NCI-H128 (cell line): ENCODE data around the gene OMD.

Source experiments
- DNase-seq: peaks from one replicate; lab custom pipeline; 2025; ENCODE audit not compliant: unreplicated experiment; lab: John Stamatoyannopoulos, UW

Gene OMD

DNA sequence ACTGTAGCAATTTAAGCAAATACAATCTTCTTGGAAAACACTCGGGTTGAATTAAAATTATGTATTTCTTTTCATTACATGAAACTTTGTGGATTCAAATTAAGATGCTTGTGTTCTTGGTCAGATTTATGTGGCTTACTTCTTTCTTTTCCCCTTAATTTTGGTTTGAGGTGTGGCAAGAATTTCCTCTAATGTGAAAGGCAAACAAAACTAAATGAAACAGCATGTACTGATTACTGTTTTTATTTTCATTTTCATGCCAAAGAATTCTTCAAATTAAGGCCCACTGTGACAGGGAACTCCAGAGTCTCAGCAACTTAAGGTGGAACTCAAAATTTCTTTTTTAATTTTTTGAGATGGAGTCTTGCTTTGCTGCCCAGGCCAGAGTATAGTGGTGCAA, at the start of gene OMD:
Gene OMD (minus strand): TSS at position 132 of the 400 bp plus-strand sequence. CDS start 6,913 bp downstream, outside the sequence.
- DNase-seq = no peak

- DNase-seq = no peak
Measured at GRCh38 chr9:92468206-92468605, 43.9 kb upstream of the OMD start.

- no peak for DNase-seq
Measured at GRCh38 chr9:92467511-92467910, 43.2 kb upstream of the OMD start.

GRCh38 chr9:92467041-92467440, 42.8 kb upstream of the OMD start:
- DNase-seq = no peak

DNA sequence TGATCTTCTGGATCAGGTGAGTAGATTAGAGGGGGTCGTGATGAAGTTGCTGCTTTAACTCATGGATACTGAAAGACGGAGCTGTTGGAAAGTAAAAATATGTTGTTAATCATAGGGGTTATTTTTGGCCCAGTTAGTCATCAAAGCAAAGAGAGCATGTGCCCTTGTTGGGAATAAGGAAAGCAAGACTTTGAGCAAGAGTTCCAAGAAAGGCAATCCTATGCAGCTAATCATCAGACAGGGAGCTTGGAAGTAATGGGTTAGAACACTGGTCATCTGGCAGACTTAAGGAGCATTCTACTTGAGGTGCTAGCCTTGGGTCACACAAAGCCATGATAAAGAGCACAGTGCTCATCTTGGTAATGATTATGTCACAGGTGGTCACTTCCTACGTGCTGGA, 39.7 kb upstream of the OMD start:
- no peak for DNase-seq

DNA sequence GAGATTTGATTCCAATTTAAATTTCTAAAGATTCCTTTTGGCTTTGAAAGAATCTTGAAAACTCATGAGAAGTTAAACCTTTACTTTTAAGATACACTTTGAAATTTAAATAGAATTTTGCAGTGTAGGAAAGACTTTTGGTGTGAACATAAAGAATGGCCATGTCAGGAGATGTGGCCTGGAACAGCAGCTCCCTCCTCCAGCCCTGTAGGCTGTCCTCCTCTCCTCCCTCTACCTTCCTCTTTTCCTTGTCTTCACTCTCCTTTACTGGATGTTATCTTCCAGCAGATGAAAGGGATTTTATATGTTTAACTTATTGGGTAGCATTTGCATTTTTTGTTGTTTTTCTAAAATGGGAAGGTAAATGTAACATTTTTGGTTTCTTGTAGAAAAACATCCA, 39.1 kb upstream of the OMD start:
- no peak for DNase-seq

- DNase-seq = no peak
Measured at GRCh38 chr9:92457576-92457975, 33.3 kb upstream of the OMD start.

- DNase-seq = no peak
Measured at GRCh38 chr9:92455217-92455616, 30.9 kb upstream of the OMD start.

- no peak for DNase-seq
Measured at GRCh38 chr9:92446536-92446935, 22.3 kb upstream of the OMD start.

DNA sequence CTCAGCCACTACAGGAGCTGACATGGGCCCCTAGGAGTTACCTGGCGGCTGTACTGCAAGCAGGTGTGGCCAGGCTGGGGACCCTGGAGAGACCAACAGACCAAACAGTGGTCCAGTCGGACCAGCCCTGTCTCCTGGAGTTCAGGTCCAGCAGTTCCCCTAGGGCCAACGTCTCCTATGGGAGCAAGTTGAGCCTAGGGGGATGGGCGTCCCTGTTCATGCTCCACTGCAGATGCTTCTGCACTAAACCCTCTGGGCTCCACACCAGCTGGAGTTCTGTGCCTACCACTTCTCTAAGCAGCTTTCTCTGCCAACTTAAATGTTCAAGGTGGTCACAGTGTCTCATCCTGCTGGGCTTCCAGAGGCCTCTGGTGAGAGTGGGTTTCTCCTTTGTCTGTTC, 20.6 kb upstream of the OMD start:
- DNase-seq = no peak

GRCh38 chr9:92440751-92441046, 16.4 kb upstream of the OMD start:
- DNase-seq = no peak

DNA sequence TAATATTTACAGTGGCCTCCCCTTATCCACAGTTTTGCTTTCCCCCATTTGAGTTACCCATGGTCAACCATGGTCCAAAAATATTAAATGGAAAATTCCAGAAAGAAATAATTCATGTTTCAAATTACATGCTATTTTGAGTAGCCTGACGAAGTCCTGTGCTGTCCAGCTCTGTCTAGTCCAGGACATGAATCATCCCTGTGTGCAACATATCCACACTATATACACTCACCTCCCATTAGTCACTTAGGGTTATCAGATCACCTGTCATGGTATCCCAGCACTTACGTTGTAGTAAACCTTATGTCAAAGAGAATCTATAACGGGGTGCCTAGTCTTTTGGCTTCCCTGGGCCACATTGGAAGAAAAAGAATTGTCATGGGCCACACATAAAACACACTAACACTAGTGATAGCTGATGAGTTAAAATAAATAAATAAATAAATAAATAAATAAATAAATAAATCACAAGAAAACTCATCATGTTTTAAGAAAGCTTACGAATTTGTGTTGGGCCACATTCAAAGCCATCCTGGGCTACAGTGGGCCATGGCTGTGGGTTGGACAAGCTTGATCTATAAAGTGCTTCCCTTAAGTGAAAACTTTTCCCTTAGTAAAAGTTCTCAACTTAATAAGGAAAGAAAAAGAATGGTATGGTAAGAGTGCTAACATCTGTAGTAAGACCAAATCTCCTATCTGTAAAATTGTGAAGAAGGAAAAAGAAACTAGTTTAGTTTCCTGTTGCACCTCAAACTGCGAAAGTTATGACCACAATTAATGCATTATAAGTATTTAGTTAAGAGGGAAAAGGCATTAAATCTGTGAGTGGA, 15.9 kb upstream of the OMD start:
- no peak for DNase-seq

- no peak for DNase-seq
Measured at GRCh38 chr9:92438900-92439526, 14.7 kb upstream of the OMD start.

DNA sequence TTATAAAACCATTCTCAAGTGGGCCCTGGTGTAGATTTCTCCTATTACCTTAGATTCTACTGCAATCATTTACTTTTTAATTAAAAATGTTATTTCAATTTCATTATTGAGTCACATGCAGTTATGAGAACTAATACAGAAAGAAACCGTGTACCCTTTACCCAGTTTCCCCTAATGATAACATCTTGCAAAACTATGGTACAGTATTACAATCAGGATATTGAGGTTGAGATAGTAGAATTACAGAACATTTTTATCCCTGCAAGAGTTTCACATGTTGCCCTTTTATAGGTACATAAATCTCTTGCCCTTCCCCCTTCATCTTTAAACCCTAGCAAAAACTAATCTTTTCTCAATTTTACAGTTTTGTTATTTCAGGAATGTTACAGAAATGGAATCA, 11.0 kb upstream of the OMD start:
- DNase-seq = no peak

- DNase-seq = no peak
Measured at GRCh38 chr9:92432972-92433548, 8.8 kb upstream of the OMD start.

DNA sequence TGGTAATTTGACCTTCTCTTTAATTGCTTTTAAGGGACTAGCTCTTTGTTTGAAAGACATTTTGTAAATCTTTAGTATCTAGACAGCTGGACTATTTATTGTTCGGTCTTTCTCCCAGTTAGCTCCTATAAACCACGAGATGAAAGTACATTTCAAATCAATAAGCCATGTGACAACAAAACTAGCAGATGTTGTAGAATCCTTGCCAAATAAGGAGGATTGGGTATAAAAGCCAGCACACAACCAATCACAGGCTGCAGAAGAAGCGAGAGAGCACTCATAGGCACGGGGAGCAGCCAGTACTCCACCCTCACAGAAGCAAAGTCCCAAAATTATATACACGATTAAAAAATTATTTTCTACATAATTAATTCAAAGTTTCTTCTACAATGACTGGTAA, 8.1 kb upstream of the OMD start:
- no peak for DNase-seq

GRCh38 chr9:92429836-92430235, 5.6 kb upstream of the OMD start:
- no peak for DNase-seq

DNA sequence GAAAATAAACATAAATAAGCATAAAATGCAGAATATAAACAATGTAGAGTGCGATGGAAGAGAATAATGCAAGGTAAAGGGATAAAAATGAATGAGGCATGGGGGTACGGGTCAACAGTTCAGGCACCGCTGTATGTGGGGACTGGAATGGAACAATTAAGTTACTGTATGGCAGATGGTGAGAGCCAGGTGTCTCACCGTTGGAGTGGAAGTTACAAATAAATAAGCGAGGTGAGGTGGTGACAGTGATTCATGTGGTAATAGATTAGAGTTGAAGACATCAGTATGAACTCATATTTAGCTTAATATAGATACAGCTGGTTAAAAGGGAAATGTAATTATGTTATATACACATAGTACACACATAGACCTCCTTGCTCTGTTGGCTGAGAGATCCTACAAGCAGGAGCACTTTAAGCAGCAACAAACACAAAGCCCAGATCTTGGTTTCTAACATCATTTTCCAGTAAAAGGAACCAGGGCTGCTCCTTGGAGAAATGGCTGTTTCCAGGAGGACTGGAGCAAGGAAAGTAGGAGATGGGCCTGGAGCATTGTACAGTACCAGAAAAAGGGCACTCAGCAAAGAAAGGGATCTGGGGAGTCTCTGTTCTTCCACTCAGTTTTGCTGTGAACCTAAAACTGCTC, 2.4 kb upstream of the OMD start:
- DNase-seq = no peak

DNA sequence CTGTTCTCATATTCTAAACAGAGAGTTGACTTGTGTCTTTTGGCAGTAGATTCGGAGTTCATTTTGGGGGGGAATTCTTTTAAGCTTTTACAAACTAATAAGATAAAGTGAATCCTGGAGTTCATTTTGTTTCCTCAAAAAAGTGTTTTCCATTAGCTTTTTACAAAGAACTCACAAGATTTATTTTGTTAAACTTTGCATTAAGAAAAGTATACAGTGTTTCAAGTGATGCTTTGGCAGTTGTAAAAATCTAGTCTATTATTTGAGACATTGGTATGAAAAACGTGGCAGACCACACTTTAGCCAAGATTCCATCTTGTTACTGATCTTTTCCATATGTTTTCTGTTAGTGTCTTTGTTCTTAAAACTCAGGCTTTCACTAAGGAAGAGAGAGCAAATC, 1.2 kb upstream of the OMD start:
- DNase-seq = no peak

DNA sequence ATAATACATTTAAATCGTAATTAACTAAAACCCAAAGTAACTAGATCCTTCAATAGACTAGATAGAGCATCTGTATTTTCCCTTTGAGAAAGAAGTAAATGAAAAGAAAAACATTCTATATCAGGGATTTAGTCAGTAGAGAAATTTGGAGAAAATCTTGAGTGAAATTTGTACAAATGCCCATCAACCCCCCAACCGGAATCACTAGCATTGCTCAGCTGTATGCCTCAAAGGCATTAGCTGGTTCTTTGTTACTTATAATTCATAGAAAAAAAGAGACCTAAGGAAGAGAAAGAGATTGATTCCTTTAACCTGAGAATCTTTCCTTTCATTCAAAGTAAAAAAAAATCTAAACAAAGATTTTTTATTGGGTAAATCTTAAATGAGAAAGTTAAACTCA, 659 bp downstream of the OMD start:
- DNase-seq = no peak

DNA sequence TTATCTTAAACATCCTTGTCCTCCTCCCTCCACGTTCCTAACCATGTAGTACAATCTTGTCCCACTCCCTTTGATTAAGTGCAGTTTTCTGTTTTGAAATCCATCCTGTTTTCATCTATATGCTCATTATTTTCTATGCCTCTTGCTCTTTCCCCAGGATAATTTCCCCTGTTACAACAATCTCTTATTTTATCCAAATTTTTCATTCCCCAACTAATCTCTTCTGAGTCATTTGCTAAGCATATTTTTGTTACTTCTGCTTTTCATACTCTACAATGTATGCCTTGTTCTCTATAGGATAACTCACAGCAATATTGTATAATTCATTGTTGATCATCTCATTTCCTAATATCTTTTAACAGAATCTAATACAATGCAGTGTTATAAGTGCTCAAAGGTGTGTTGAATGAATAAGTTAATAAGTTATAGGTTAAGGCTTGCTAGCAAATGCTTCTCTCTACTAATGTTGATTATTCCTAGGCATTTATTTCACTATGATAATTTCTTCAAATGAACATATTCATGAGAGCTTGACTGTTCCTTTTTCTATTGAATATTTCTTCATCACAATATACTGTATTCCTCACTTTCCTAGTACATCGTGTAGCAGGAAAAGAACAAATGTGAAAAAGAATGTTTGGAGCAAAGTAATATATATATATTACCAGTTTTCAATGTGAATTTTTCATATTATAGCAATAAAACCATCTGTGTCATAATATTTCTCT, 1.5 kb downstream of the OMD start:
- no peak for DNase-seq
